HepG2 (cell line): ENCODE data around the gene NRSN2. TPM values are rescaled to one million over a fixed set of nuclear protein-coding genes. Genes with fewer than 3 reads are reported as not detected.

Experiments used
- FOXP1 ChIP-seq, 2 experiments: fragments of 450-650 bp in 1 of 2; IDR thresholded peaks; 2 replicates each; pipeline ENCODE4 v1.6.1; 2017 to 2018; ENCODE audit warnings: antibody characterized with exemption in 1 of 2
- FUBP1 ChIP-seq: sonication (generic); formaldehyde crosslinking; IDR thresholded peaks from 2 replicates; pipeline ENCODE4 v1.5.1; 2020; ENCODE audit warnings: missing genetic modification reagents, mild to moderate bottlenecking, borderline replicate concordance
- HMGA1 ChIP-seq: sonication (generic); formaldehyde crosslinking; conservative IDR thresholded peaks from 2 replicates; pipeline ENCODE4 v1.4.0; 2020; ENCODE audit warnings: missing genetic modification reagents
- HOXA3 ChIP-seq: sonication (generic); formaldehyde crosslinking; IDR thresholded peaks from 2 replicates; pipeline ENCODE4 v1.5.0; 2020; ENCODE audit warnings: missing genetic modification reagents
- HOXA9 ChIP-seq: sonication (generic); formaldehyde crosslinking; IDR thresholded peaks from 2 replicates; pipeline ENCODE4 v1.8.1; 2022; ENCODE audit warnings: missing genetic modification reagents, mild to moderate bottlenecking, moderate library complexity, borderline replicate concordance
- POLR2AphosphoS2 ChIP-seq: IDR thresholded peaks from 2 replicates; pipeline ENCODE4 v1.6.1; 2011; ENCODE audit warnings: low read depth, low read length, improper control_type of control experiment
- RORA ChIP-seq: sonication (generic); formaldehyde crosslinking; IDR thresholded peaks from 2 replicates; pipeline ENCODE4 v1.5.0; 2020; ENCODE audit warnings: mild to moderate bottlenecking, missing genetic modification reagents, moderate library complexity
- SP1 ChIP-seq, 2 experiments: fragments of 450-650 bp in 1 of 2; sonication (generic) in 1 of 2; formaldehyde crosslinking in 1 of 2; IDR thresholded peaks; 2 replicates each; pipeline versions ENCODE4 v1.4.0 to v1.6.1; 2016 to 2020; ENCODE audit warnings: missing genetic modification reagents in 1 of 2
- TBX2 ChIP-seq: sonication (generic); formaldehyde crosslinking; IDR thresholded peaks from 2 replicates; pipeline ENCODE4 v1.5.0; 2020; ENCODE audit warnings: missing genetic modification reagents, mild to moderate bottlenecking, borderline replicate concordance
- WIZ ChIP-seq: sonication (generic); formaldehyde crosslinking; IDR thresholded peaks from 2 replicates; pipeline ENCODE4 v1.5.1; 2020; ENCODE audit warnings: mild to moderate bottlenecking, missing genetic modification reagents
- ZNF260 ChIP-seq: sonication (generic); formaldehyde crosslinking; IDR thresholded peaks from 2 replicates; pipeline ENCODE4 v1.4.0; 2020; ENCODE audit warnings: missing genetic modification reagents, low read depth, mild to moderate bottlenecking, borderline replicate concordance
- ZNF318 ChIP-seq: sonication (generic); formaldehyde crosslinking; IDR thresholded peaks from 2 replicates; pipeline ENCODE4 v1.4.0; 2020; ENCODE audit warnings: mild to moderate bottlenecking, missing genetic modification reagents
- ZNF775 ChIP-seq: sonication (generic); formaldehyde crosslinking; IDR thresholded peaks from 2 replicates; pipeline ENCODE4 v1.4.0; 2020; ENCODE audit warnings: missing genetic modification reagents, mild to moderate bottlenecking, moderate library complexity, borderline replicate concordance
- polyA plus RNA-seq, 8 experiments: library from polyadenylated mRNA; depleted of rRNA in 3 of 8; stranded (reverse) in 7 of 8; unstranded in 1 of 8; fragments of >200 nt; fragmentation: Illumina TruSeq in 4 of 8; extraction: Trizol in 4 of 8; gene quantifications; 2 replicates each; pipeline versions ENCODE4 v1.2.1 to v1.2.3, GENCODE V29; 2011 to 2016; ENCODE audit warnings: low read depth in 4 of 8, missing spikeins in 1 of 8, mixed read lengths in 1 of 8; ENCODE audit not compliant: insufficient read depth in 1 of 8
- total RNA-seq, 5 experiments: library from RNA; depleted of rRNA; stranded (reverse); fragments of >200 nt; fragmentation: Illumina TruSeq; extraction: Trizol; gene quantifications; 2 replicates each; pipeline ENCODE4 v1.2.3, GENCODE V29; 2016; ENCODE audit warnings: low read depth in 1 of 5
- TF ChIP-seq, protein P1 (sequence below): sonication (generic); formaldehyde crosslinking; IDR thresholded peaks from 2 replicates; pipeline ENCODE4 v1.5.0; 2020; ENCODE audit warnings: missing genetic modification reagents, mild to moderate bottlenecking, borderline replicate concordance

Gene NRSN2
- total and polyA plus RNA-seq, 2 of the 13 experiments (the other 11 are each of a cell fraction or from before 2014, with no cell fraction given): 32.3 to 49.4 TPM

DNA sequence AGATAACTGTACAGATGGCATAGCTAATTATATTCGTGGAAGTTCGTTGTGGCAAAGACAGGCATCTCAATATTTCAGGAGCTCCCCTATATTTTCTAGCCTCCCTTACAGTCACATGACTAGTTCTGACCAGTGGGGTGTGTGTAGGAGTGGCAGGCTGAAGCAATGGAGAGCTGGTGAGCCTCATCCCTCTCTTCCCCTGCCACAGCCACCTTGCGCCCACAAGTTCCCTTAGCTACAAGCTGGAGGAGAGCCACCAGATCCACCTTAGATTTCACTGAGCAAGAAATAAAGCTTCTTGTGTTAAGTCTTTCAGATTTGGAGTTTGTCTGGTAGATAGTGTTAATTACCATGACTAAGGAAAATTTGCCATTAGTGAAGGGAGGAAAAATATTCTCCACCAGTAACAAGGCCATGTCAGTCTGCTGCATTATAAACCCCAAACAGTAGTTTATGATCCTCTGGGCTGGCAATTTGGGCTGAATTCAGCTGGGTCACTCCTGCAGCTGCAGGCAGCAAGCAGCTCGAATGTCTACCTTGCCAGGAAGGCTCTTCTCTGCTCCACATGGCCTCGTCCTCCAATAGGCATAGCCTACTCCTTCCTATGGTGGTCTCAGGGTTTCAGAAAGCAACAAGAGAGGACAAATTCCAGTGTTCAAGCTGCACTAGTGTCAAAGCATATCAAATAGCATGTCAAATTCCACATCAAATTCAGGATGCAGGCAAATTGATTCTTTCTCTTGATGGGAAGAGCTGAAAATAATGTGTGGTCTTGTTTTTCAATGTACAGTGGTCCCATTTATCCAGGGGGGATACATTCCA lies 53.8 kb downstream of the NRSN2 start (continued):
- TF ChIP-seq ZNF318 (CRISPR knock-in tag): peak; percentile 53; the same call in 1 of the 2 replicates
- no peak for TF ChIP-seq FOXP1 (IDR thresholded peaks at IDR 0.05)
- no peak for TF ChIP-seq FOXP1 (CRISPR knock-in tag; IDR thresholded peaks at IDR 0.05)
- no peak for TF ChIP-seq HOXA9 (CRISPR knock-in tag)
- no peak for TF ChIP-seq SP1 (IDR thresholded peaks at IDR 0.05)
- no peak; the same call in 1 of the 2 replicates for TF ChIP-seq SP1 (CRISPR knock-in tag; IDR thresholded peaks at IDR 0.05)
- peak; percentile 12; the same call in 1 of the 2 replicates for TF ChIP-seq POLR2AphosphoS2
- no peak for TF ChIP-seq WIZ (CRISPR knock-in tag)
- no peak for TF ChIP-seq TBX2
- TF ChIP-seq ZNF775 (CRISPR knock-in tag): no peak
- peak; percentile 37; the same call in 1 of the 2 replicates for TF ChIP-seq HOXA3 (CRISPR knock-in tag)
- no peak for TF ChIP-seq FUBP1 (CRISPR knock-in tag)
- TF ChIP-seq, protein P1, sequence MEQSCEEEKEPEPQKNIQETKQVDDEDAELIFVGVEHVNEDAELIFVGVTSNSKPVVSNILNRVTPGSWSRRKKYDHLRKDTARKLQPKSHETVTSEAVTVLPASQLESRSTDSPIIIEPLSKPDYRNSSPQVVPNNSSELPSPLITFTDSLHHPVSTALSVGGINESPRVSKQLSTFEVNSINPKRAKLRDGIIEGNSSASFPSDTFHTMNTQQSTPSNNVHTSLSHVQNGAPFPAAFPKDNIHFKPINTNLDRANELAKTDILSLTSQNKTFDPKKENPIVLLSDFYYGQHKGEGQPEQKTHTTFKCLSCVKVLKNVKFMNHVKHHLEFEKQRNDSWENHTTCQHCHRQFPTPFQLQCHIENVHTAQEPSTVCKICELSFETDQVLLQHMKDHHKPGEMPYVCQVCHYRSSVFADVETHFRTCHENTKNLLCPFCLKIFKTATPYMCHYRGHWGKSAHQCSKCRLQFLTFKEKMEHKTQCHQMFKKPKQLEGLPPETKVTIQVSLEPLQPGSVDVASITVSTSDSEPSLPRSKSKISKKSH (CRISPR knock-in tag): no peak
- no peak for TF ChIP-seq RORA (CRISPR knock-in tag)
- TF ChIP-seq HMGA1 (CRISPR knock-in tag): no peak
- TF ChIP-seq ZNF260: 0 out of 2 replicates have a peak, but pooled peaks have one; percentile 76
